GM12878 (cell line): Measurements from ENCODE around the gene GABRB3. TPM values are rescaled to one million over a fixed set of nuclear protein-coding genes. Genes with fewer than 3 reads are reported as not detected.

Source experiments
- ATAC-seq: fragments of 200-7000 bp; cut with Tn5 transposase; 3 replicates; pipeline ENCODE4 v1.9.1; 2020; ENCODE audit warnings: mild to moderate bottlenecking, moderate library complexity
- BruUV-seq: library from RNA; stranded (reverse); fragments of 400-500 nt; replicated peaks from 2 replicates; lab custom pipeline; 2021; lab: Mats Ljungman, UMichigan
- CTCF ChIA-PET: fragments of 300-600 bp; sonication (Branson Sonifier 250); formaldehyde crosslinking; extraction: SDS; loops from one replicate; lab custom pipeline; 2021; ENCODE audit warnings: inconsistent platforms; lab: Yijun Ruan, JAX
- POLR2A ChIA-PET: fragments of 350-600 bp; formaldehyde crosslinking; extraction: SDS; loops from one replicate; lab custom pipeline; 2021; ENCODE audit warnings: inconsistent platforms; lab: Charles Lee
- RAD21 ChIA-PET: fragments of 300-600 bp; sonication (Branson Sonifier 250); formaldehyde crosslinking; loops from one replicate; lab custom pipeline; 2023; ENCODE audit warnings: antibody characterized with exemption; ENCODE audit not compliant: unreplicated experiment; lab: Charles Lee
- SMC1A ChIA-PET: fragments of 300-600 bp; sonication (Branson Sonifier 250); formaldehyde crosslinking; loops from one replicate; lab custom pipeline; 2023; ENCODE audit not compliant: unreplicated experiment, uncharacterized antibody; lab: Charles Lee
- DNase-seq: peaks from one replicate; pipeline ENCODE4 v3.0.0-alpha.2; 2011; ENCODE audit warnings: low read depth, low spot score
- FAIRE-seq: peaks from 3 replicates; lab custom pipeline; 2011; peaks lifted over from hg19 to GRCh38; lab: Jason Lieb, UNC
- H2AFZ ChIP-seq: 2 replicates; pipeline ENCODE4 v1.6.0; 2011; ENCODE audit warnings: low read depth, low read length, control low read depth; ENCODE audit not compliant: control insufficient read depth
- H3K27ac ChIP-seq: 2 replicates; pipeline ENCODE4 v1.5.1; 2011; ENCODE audit warnings: control low read depth; ENCODE audit not compliant: control insufficient read depth, insufficient read depth
- H3K27me3 ChIP-seq, 2 experiments: replicated peaks in 1 of 2; 2 replicates each; pipeline versions ENCODE4 v1.6.0 to v1.6.1; 2011; ENCODE audit warnings: low read length in 1 of 2; ENCODE audit not compliant: control insufficient read depth in 2 of 2, insufficient read depth in 2 of 2
- H3K36me3 ChIP-seq, 2 experiments: 2 replicates each; pipeline ENCODE4 v1.5.1; 2011; ENCODE audit warnings: low read length in 1 of 2; ENCODE audit not compliant: control insufficient read depth in 2 of 2, insufficient read depth in 2 of 2
- H3K4me1 ChIP-seq: 2 replicates; pipeline ENCODE4 v1.6.1; 2011; ENCODE audit warnings: mild to moderate bottlenecking, low read length, moderate library complexity, mixed read lengths; ENCODE audit not compliant: control insufficient read depth, insufficient read depth
- H3K4me2 ChIP-seq: 2 replicates; pipeline ENCODE4 v1.6.0; 2011; ENCODE audit warnings: control low read depth; ENCODE audit not compliant: control insufficient read depth, insufficient read depth
- H3K4me3 ChIP-seq: fragments of 200-600 bp; sonication (generic); 2 replicates; pipeline ENCODE4 v1.5.1; 2016
- H3K79me2 ChIP-seq: 2 replicates; pipeline ENCODE4 v1.6.0; 2011; ENCODE audit warnings: low read length; ENCODE audit not compliant: control insufficient read depth, insufficient read depth
- H3K9ac ChIP-seq: 2 replicates; pipeline ENCODE4 v1.8.0; 2011; ENCODE audit warnings: low read length, control low read depth, mixed read lengths; ENCODE audit not compliant: control insufficient read depth, insufficient read depth
- H3K9me3 ChIP-seq: replicated peaks from 3 replicates; pipeline ENCODE4 v1.5.1; 2011; ENCODE audit warnings: mild to moderate bottlenecking, low read length; ENCODE audit not compliant: control insufficient read depth, insufficient read depth
- H4K20me1 ChIP-seq: 2 replicates; pipeline ENCODE4 v1.6.0; 2011; ENCODE audit not compliant: control insufficient read depth, insufficient read depth
- ASH2L ChIP-seq: fragments of 300-600, 200-600 bp; sonication (generic); IDR thresholded peaks from 2 replicates; pipeline ENCODE4 v1.6.1; 2017; ENCODE audit warnings: low read depth, mild to moderate bottlenecking, borderline replicate concordance
- ESRRA ChIP-seq: IDR thresholded peaks from 2 replicates; pipeline ENCODE4 v1.6.1; 2012; ENCODE audit warnings: mild to moderate bottlenecking, low read length, improper control_type of control experiment
- NR2F1 ChIP-seq: fragments of 450-650 bp; conservative IDR thresholded peaks from 2 replicates; pipeline ENCODE4 v1.6.1; 2017; ENCODE audit warnings: mild to moderate bottlenecking
- SMAD5 ChIP-seq: IDR thresholded peaks from 2 replicates; pipeline ENCODE4 v1.6.1; 2016; ENCODE audit warnings: antibody characterized with exemption, low read depth
- STAT1 ChIP-seq: fragments of 450-650 bp; conservative IDR thresholded peaks from 2 replicates; pipeline ENCODE4 v1.6.1; 2014; ENCODE audit warnings: antibody characterized with exemption, mild to moderate bottlenecking
- WGBS: methylation state at CpG from one replicate; pipeline ENCODE4 v1.1.6; 2016; ENCODE audit warnings: low lambda C conversion rate; ENCODE audit not compliant: insufficient replicate concordance, insufficient coverage; ENCODE audit errors: missing lambda C conversion rate; 5-methylcytosine and 5-hydroxymethylcytosine counted together
- in situ Hi-C: fragments of 300-500 bp; cut with MboI; formaldehyde crosslinking; loops from 9 replicates; pipeline ENCODE4 v1.14.3; 2018; ENCODE audit warnings: mixed read lengths
- intact Hi-C: fragments of 100-400 bp; cut with micrococcal nuclease; formaldehyde crosslinking; loops from one replicate; pipeline ENCODE4 v1.14.2; 2022; ENCODE audit not compliant: unreplicated experiment
- polyA plus RNA-seq, 11 experiments: library from polyadenylated mRNA; depleted of rRNA in 4 of 11; unstranded in 6 of 11; stranded (reverse) in 5 of 11; fragments of >200 nt; fragmentation: Nextera tagmentation in 4 of 11; fragmentation: Illumina TruSeq in 1 of 11; extraction: Ambion mirVana in 4 of 11; extraction: Trizol in 1 of 11; gene quantifications; 1 replicate in 1 of 11; 2 replicates in 10 of 11; pipeline versions ENCODE4 v1.2.1 to v1.2.3, GENCODE V29; 2011 to 2016; ENCODE audit warnings: inconsistent platforms in 2 of 11, missing spikeins in 2 of 11, low read depth in 1 of 11
- total RNA-seq, 4 experiments: library from RNA; depleted of rRNA in 3 of 4; stranded (reverse); fragments of >200 nt in 3 of 4; fragmentation: Illumina TruSeq in 1 of 4; extraction: Trizol in 1 of 4; gene quantifications; 2 replicates each; pipeline versions ENCODE4 v1.2.1 to v1.2.3, GENCODE V29; 2013 to 2021
- TF ChIP-seq, protein P1 (sequence below): IDR thresholded peaks from 2 replicates; pipeline ENCODE4 v1.6.1; 2012; ENCODE audit warnings: low read length, inconsistent platforms
- TF ChIP-seq, protein P2 (sequence below): IDR thresholded peaks from 2 replicates; pipeline ENCODE4 v1.6.1; 2012; ENCODE audit warnings: mild to moderate bottlenecking, low read depth, low read length
- TF ChIP-seq, protein P3 (sequence below): fragments of 450-650 bp; IDR thresholded peaks from 2 replicates; pipeline ENCODE4 v1.6.1; 2016; ENCODE audit warnings: mild to moderate bottlenecking, moderate library complexity, borderline replicate concordance

GABRB3 gene
- total and polyA plus RNA-seq, 10 of the 15 experiments (the other 5 are each of a cell fraction or from before 2014, with no cell fraction given): 0.05 to 0.08 (median 0.05) TPM; not detected in 7

DNA sequence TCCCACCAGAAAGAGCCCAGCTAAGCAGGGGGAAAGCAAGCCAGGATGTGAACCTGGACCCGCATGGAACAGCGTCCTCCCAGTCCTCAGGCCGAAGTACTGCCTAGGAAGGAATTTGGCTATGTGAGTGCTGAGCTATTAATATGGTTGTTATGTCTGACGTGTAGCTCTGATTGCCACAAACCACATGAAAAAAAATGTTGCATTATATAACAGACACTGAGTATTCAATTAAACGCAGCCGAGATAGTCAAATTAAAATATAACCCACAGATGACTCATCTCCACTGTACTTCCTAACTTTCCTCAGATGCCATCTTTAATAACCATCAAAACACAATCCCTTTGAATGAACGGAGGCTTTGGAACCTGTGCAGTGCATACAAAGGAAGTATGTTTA lies 111.1 kb downstream of the GABRB3 start:
- H3K27ac ChIP-seq: no peak overlapping the region
- no peaks in the 10 kb centered on the region for H4K20me1 ChIP-seq
- no peaks in the 10 kb centered on the region for H3K4me1 ChIP-seq
- whole genome bisulfite sequencing: 42% methylated on average over 7 of the region's 7 CpGs
- no TSS peak for BruUV-seq
- SMC1A ChIA-PET: no interaction called here
- no peak overlapping the region for H3K4me2 ChIP-seq
- no peaks in the 10 kb centered on the region for H3K79me2 ChIP-seq
- no peaks in the 10 kb centered on the region; the same call in 2 of the 3 replicates for H3K9me3 ChIP-seq
- ATAC-seq (no peak), DNase-seq (no peak), FAIRE-seq (no peak)
- H3K9ac ChIP-seq: no peak overlapping the region
- POLR2A ChIA-PET: no interaction called here
- RAD21 ChIA-PET: no interaction called here
- in situ Hi-C loops (loop anchor here (10.0 kb wide), 1 partner anchor 63 kb away; no protein-coding TSS in a partner anchor), intact Hi-C loops (no loop called here)
- no peak overlapping the region for H3K4me3 ChIP-seq
- H3K27me3 ChIP-seq: no peaks in the 10 kb centered on the region
- H2AFZ ChIP-seq: no peak overlapping the region
- CTCF ChIA-PET: no interaction called here
- H3K36me3 ChIP-seq: no peaks in the 10 kb centered on the region
- TF ChIP-seq STAT1: no peak
- no peak for TF ChIP-seq SMAD5

DNA sequence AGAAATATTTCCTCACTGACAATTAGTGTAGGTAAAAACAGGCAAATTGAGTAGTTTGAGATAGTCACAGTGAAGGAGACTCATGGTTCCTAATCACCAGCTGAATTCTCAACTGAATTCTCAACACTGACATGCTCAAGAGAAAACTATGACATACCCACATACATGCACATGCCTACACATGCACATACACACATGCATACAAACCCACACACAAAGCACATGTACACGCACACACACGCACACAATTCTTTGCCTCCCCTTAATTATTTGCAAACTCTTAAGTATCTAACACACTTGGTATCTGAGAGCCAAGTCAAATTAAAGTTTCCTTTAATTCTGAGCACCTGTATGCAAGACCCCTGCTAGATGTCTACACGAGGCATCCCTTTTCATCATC lies 111.8 kb downstream of the GABRB3 start:
- Histone ChIP-seq H3K9me3 (no peaks in the 10 kb centered on the region; the same call in 2 of the 3 replicates), H3K27ac (no peak overlapping the region), H4K20me1 (no peaks in the 10 kb centered on the region), H3K27me3 (no peaks in the 10 kb centered on the region), H3K4me1 (no peaks in the 10 kb centered on the region), H3K9ac (no peak overlapping the region), H2AFZ (no peak overlapping the region), H3K79me2 (no peaks in the 10 kb centered on the region), H3K4me2 (no peak overlapping the region), H3K4me3 (no peak overlapping the region), H3K36me3 (no peaks in the 10 kb centered on the region)
- 63% methylated on average over 3 of the region's 3 CpGs for WGBS
- ChIA-PET POLR2A (no interaction called here), RAD21 (no interaction called here), SMC1A (no interaction called here), CTCF (no interaction called here)
- ATAC-seq (no peak), FAIRE-seq (no peak), DNase-seq (no peak)
- in situ Hi-C loops (loop anchor here (10.0 kb wide), 1 partner anchor 64 kb away; no protein-coding TSS in a partner anchor), intact Hi-C loops (no loop called here)
- no TSS peak for BruUV-seq
- TF ChIP-seq, protein P1, sequence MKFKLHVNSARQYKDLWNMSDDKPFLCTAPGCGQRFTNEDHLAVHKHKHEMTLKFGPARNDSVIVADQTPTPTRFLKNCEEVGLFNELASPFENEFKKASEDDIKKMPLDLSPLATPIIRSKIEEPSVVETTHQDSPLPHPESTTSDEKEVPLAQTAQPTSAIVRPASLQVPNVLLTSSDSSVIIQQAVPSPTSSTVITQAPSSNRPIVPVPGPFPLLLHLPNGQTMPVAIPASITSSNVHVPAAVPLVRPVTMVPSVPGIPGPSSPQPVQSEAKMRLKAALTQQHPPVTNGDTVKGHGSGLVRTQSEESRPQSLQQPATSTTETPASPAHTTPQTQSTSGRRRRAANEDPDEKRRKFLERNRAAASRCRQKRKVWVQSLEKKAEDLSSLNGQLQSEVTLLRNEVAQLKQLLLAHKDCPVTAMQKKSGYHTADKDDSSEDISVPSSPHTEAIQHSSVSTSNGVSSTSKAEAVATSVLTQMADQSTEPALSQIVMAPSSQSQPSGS: no peak
- TF ChIP-seq, protein P2, sequence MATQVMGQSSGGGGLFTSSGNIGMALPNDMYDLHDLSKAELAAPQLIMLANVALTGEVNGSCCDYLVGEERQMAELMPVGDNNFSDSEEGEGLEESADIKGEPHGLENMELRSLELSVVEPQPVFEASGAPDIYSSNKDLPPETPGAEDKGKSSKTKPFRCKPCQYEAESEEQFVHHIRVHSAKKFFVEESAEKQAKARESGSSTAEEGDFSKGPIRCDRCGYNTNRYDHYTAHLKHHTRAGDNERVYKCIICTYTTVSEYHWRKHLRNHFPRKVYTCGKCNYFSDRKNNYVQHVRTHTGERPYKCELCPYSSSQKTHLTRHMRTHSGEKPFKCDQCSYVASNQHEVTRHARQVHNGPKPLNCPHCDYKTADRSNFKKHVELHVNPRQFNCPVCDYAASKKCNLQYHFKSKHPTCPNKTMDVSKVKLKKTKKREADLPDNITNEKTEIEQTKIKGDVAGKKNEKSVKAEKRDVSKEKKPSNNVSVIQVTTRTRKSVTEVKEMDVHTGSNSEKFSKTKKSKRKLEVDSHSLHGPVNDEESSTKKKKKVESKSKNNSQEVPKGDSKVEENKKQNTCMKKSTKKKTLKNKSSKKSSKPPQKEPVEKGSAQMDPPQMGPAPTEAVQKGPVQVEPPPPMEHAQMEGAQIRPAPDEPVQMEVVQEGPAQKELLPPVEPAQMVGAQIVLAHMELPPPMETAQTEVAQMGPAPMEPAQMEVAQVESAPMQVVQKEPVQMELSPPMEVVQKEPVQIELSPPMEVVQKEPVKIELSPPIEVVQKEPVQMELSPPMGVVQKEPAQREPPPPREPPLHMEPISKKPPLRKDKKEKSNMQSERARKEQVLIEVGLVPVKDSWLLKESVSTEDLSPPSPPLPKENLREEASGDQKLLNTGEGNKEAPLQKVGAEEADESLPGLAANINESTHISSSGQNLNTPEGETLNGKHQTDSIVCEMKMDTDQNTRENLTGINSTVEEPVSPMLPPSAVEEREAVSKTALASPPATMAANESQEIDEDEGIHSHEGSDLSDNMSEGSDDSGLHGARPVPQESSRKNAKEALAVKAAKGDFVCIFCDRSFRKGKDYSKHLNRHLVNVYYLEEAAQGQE: no peak
- TF ChIP-seq ASH2L (no peak), NR2F1 (no peak), ESRRA (no peak)
- TF ChIP-seq, protein P3, sequence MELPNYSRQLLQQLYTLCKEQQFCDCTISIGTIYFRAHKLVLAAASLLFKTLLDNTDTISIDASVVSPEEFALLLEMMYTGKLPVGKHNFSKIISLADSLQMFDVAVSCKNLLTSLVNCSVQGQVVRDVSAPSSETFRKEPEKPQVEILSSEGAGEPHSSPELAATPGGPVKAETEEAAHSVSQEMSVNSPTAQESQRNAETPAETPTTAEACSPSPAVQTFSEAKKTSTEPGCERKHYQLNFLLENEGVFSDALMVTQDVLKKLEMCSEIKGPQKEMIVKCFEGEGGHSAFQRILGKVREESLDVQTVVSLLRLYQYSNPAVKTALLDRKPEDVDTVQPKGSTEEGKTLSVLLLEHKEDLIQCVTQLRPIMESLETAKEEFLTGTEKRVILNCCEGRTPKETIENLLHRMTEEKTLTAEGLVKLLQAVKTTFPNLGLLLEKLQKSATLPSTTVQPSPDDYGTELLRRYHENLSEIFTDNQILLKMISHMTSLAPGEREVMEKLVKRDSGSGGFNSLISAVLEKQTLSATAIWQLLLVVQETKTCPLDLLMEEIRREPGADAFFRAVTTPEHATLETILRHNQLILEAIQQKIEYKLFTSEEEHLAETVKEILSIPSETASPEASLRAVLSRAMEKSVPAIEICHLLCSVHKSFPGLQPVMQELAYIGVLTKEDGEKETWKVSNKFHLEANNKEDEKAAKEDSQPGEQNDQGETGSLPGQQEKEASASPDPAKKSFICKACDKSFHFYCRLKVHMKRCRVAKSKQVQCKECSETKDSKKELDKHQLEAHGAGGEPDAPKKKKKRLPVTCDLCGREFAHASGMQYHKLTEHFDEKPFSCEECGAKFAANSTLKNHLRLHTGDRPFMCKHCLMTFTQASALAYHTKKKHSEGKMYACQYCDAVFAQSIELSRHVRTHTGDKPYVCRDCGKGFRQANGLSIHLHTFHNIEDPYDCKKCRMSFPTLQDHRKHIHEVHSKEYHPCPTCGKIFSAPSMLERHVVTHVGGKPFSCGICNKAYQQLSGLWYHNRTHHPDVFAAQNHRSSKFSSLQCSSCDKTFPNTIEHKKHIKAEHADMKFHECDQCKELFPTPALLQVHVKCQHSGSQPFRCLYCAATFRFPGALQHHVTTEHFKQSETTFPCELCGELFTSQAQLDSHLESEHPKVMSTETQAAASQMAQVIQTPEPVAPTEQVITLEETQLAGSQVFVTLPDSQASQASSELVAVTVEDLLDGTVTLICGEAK: no peak
